HG02678 (cell line): Measurements from ENCODE around the gene KLHL8.

Source experiments
- ATAC-seq: cut with Tn5 transposase; IDR thresholded peaks from one replicate; pipeline ENCODE4 v1.9.1; 2021; ENCODE audit warnings: mild to moderate bottlenecking, moderate library complexity; ENCODE audit not compliant: unreplicated experiment

The KLHL8 gene

GRCh38 chr4:87220094-87220822 lies at the start of gene KLHL8:
TSS of gene KLHL8 (minus strand) at chr4:87220618. CDS start at chr4:87195539, 25,079 bp downstream.
- peak; percentile 89 for ATAC-seq

GRCh38 chr4:87270144-87270543 lies 49.7 kb upstream of the KLHL8 start:
- no peak for ATAC-seq

GRCh38 chr4:87268411-87268810 lies 48.0 kb upstream of the KLHL8 start:
- ATAC-seq: no peak

- no peak for ATAC-seq
These were observed 46.6 kb upstream of the KLHL8 start for GRCh38 chr4:87266986-87267385.

- ATAC-seq: no peak
These were observed 42.5 kb upstream of the KLHL8 start for GRCh38 chr4:87262886-87263285.

GRCh38 chr4:87260477-87260876 lies 40.1 kb upstream of the KLHL8 start:
- ATAC-seq: no peak

- ATAC-seq: no peak
These were observed 38.3 kb upstream of the KLHL8 start for GRCh38 chr4:87258677-87259076.

- no peak for ATAC-seq
These were observed 37.1 kb upstream of the KLHL8 start for GRCh38 chr4:87257523-87257922.

GRCh38 chr4:87255755-87256154 lies 35.3 kb upstream of the KLHL8 start:
- no peak for ATAC-seq

- ATAC-seq: no peak
These were observed 30.7 kb upstream of the KLHL8 start for GRCh38 chr4:87251106-87251505.

GRCh38 chr4:87250294-87250693 lies 29.9 kb upstream of the KLHL8 start:
- ATAC-seq: no peak

GRCh38 chr4:87249332-87250019 lies 29.1 kb upstream of the KLHL8 start:
- no peak for ATAC-seq

GRCh38 chr4:87243426-87244053 lies 23.1 kb upstream of the KLHL8 start:
- ATAC-seq: no peak

GRCh38 chr4:87241336-87241735 lies 20.9 kb upstream of the KLHL8 start:
- no peak for ATAC-seq

GRCh38 chr4:87240341-87240740 lies 19.9 kb upstream of the KLHL8 start:
- ATAC-seq: no peak

GRCh38 chr4:87239821-87240220 lies 19.4 kb upstream of the KLHL8 start:
- no peak for ATAC-seq

- no peak for ATAC-seq
These were observed 18.8 kb upstream of the KLHL8 start for GRCh38 chr4:87239194-87239593.

- no peak for ATAC-seq
These were observed 16.4 kb upstream of the KLHL8 start for GRCh38 chr4:87236861-87237260.

GRCh38 chr4:87235020-87235671 lies 14.7 kb upstream of the KLHL8 start:
- no peak for ATAC-seq

GRCh38 chr4:87232216-87232615 lies 11.8 kb upstream of the KLHL8 start:
- no peak for ATAC-seq

- ATAC-seq: no peak
These were observed 10.4 kb upstream of the KLHL8 start for GRCh38 chr4:87230806-87231205.

GRCh38 chr4:87229979-87230378 lies 9.6 kb upstream of the KLHL8 start:
- ATAC-seq: no peak
